ENCODE results near the gene EIF4E2.

DNA sequence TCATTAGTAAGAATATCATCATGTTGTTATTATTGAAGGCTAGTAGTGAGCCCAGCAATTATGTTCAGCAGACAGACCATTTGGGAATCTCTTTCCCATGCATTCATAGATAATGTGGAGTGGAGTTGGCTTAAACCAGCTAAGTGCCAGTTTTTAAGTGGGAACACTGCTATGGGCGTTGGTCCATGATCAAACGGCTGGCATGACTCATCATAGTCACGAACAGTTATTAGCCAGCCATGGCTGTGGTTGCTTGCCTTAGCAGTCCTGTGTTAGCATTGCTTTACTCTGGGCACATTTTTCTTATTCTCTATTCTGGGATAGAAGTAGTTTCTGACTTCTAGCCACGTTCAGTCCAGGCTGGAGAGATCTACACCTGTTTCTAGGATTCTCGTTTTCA is 17.7 kb downstream of the EIF4E2 start:
- TF ChIP-seq, protein P1, sequence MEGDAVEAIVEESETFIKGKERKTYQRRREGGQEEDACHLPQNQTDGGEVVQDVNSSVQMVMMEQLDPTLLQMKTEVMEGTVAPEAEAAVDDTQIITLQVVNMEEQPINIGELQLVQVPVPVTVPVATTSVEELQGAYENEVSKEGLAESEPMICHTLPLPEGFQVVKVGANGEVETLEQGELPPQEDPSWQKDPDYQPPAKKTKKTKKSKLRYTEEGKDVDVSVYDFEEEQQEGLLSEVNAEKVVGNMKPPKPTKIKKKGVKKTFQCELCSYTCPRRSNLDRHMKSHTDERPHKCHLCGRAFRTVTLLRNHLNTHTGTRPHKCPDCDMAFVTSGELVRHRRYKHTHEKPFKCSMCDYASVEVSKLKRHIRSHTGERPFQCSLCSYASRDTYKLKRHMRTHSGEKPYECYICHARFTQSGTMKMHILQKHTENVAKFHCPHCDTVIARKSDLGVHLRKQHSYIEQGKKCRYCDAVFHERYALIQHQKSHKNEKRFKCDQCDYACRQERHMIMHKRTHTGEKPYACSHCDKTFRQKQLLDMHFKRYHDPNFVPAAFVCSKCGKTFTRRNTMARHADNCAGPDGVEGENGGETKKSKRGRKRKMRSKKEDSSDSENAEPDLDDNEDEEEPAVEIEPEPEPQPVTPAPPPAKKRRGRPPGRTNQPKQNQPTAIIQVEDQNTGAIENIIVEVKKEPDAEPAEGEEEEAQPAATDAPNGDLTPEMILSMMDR (IDR thresholded peaks at IDR 0.05): no peak
- TF ChIP-seq POLR2A (IDR thresholded peaks at IDR 0.05) (no peak), EP300 (IDR thresholded peaks at IDR 0.05) (no peak)

Measured in tibial nerve (tissue), 4 donors.